HG03108 (cell line): ENCODE measurements around the gene AKTIP.
A peak's percentile ranks its signal among the peaks of the same experiment; 100 is the strongest.
"Not testable (repeated sequence)": the region's sequence is repeated elsewhere in the genome, so short reads cannot be mapped to it uniquely, and the experiment has no call there.

Experiments
- ATAC-seq: cut with Tn5 transposase; IDR thresholded peaks from one replicate; pipeline ENCODE4 v1.9.1; 2021; ENCODE audit warnings: moderate library complexity; ENCODE audit not compliant: unreplicated experiment

The AKTIP gene

GRCh38 chr16:53517851-53518250 is 14.8 kb upstream of the AKTIP start:
- ATAC-seq: no peak

- ATAC-seq: no peak
These were observed 12.8 kb upstream of the AKTIP start for GRCh38 chr16:53515811-53516210.

GRCh38 chr16:53515259-53515658 is 12.2 kb upstream of the AKTIP start:
- ATAC-seq: no peak

- ATAC-seq: not testable (repeated sequence)
These were observed 9.8 kb upstream of the AKTIP start for GRCh38 chr16:53512795-53513194.

GRCh38 chr16:53511403-53512280 is 8.6 kb upstream of the AKTIP start:
- no peak for ATAC-seq

GRCh38 chr16:53511084-53511402 is 8.0 kb upstream of the AKTIP start:
- ATAC-seq: no peak

GRCh38 chr16:53510704-53511070 is 7.7 kb upstream of the AKTIP start:
- ATAC-seq: no peak

- no peak for ATAC-seq
These were observed 7.1 kb upstream of the AKTIP start for GRCh38 chr16:53509906-53510703.

- no peak for ATAC-seq
These were observed 4.6 kb upstream of the AKTIP start for GRCh38 chr16:53507464-53508179.

- ATAC-seq: no peak
These were observed 3.2 kb upstream of the AKTIP start for GRCh38 chr16:53506254-53506653.

GRCh38 chr16:53504665-53505064 is 1.7 kb upstream of the AKTIP start:
- no peak for ATAC-seq

GRCh38 chr16:53503991-53504663 is 1.1 kb upstream of the AKTIP start:
- no peak for ATAC-seq

GRCh38 chr16:53503270-53503923 is 388 bp upstream of the AKTIP start:
- ATAC-seq: peak; percentile 96

- ATAC-seq: no peak
These were observed 1.7 kb downstream of the AKTIP start for GRCh38 chr16:53501216-53501859.

- no peak for ATAC-seq
These were observed 4.0 kb downstream of the AKTIP start for GRCh38 chr16:53498984-53499383.

- ATAC-seq: no peak
These were observed 7.7 kb downstream of the AKTIP start for GRCh38 chr16:53495325-53495724.

- no peak for ATAC-seq
These were observed 8.4 kb downstream of the AKTIP start for GRCh38 chr16:53494636-53495035.

- no peak for ATAC-seq
These were observed 10.5 kb downstream of the AKTIP start for GRCh38 chr16:53492503-53492902.

GRCh38 chr16:53489755-53490154 is 13.3 kb downstream of the AKTIP start:
- ATAC-seq: no peak

- no peak for ATAC-seq
These were observed 16.8 kb downstream of the AKTIP start for GRCh38 chr16:53486230-53486629.
